Endodermal cell (in vitro differentiated cells): ENCODE measurements around the gene ZNF865. TPM values are rescaled to one million over a fixed set of nuclear protein-coding genes. Genes with fewer than 3 reads are reported as not detected.

Experiments
- DNase-seq: peaks from one replicate; pipeline ENCODE4 v3.0.0-alpha.2; 2017
- H3K27ac ChIP-seq: 2 replicates; pipeline ENCODE4 v1.5.1; 2013; ENCODE audit warnings: mild to moderate bottlenecking, low read depth, low read length, moderate library complexity
- H3K27me3 ChIP-seq: 2 replicates; pipeline ENCODE4 v1.6.1; 2013; ENCODE audit warnings: mild to moderate bottlenecking, low read length, moderate library complexity; ENCODE audit not compliant: insufficient read depth, control insufficient read depth, poor library complexity, severe bottlenecking
- H3K36me3 ChIP-seq: 2 replicates; pipeline ENCODE4 v1.7.0; 2013; ENCODE audit warnings: mild to moderate bottlenecking, low read length, moderate library complexity; ENCODE audit not compliant: control insufficient read depth, insufficient read depth
- H3K4me1 ChIP-seq: one replicate; pipeline ENCODE4 v1.7.0; 2013; ENCODE audit warnings: low read length; ENCODE audit not compliant: control insufficient read depth, insufficient read depth
- H3K4me3 ChIP-seq: 2 replicates; pipeline ENCODE4 v1.5.1; 2013; ENCODE audit warnings: mild to moderate bottlenecking, low read length, moderate library complexity
- H3K9ac ChIP-seq: 2 replicates; pipeline ENCODE4 v1.6.1; 2013; ENCODE audit warnings: mild to moderate bottlenecking, low read length, moderate library complexity; ENCODE audit not compliant: poor library complexity, severe bottlenecking; ENCODE audit errors: extremely low read depth
- H3K9me3 ChIP-seq: 2 replicates; pipeline ENCODE4 v1.6.1; 2013; ENCODE audit warnings: mild to moderate bottlenecking, low read length, moderate library complexity; ENCODE audit not compliant: control insufficient read depth
- H3K27ac Mint-ChIP-seq: 2 replicates; pipeline ENCODE4 v1.8.0; 2020; ENCODE audit warnings: mixed read lengths
- H3K27me3 Mint-ChIP-seq: 2 replicates; pipeline ENCODE4 v1.8.0; 2021; ENCODE audit warnings: mild to moderate bottlenecking, mixed read lengths; ENCODE audit not compliant: insufficient read depth
- H3K36me3 Mint-ChIP-seq: 2 replicates; pipeline ENCODE4 v1.8.0; 2020; ENCODE audit warnings: low read depth, mixed read lengths
- H3K4me1 Mint-ChIP-seq: 2 replicates; pipeline ENCODE4 v1.8.0; 2020; ENCODE audit warnings: mixed read lengths
- H3K4me3 Mint-ChIP-seq: 2 replicates; pipeline ENCODE4 v1.8.0; 2020; ENCODE audit warnings: mild to moderate bottlenecking, moderate library complexity, mixed read lengths
- H3K9me3 Mint-ChIP-seq: 2 replicates; pipeline ENCODE4 v1.8.0; 2020; ENCODE audit warnings: mild to moderate bottlenecking, mixed read lengths
- CTCF ChIP-seq: fragments of 200-600 bp; sonication (generic); conservative IDR thresholded peaks from 2 replicates; pipeline ENCODE4 v1.5.0; 2021; ENCODE audit warnings: antibody characterized with exemption, mild to moderate bottlenecking
- WGBS, 2 experiments: methylation state at CpG; one replicate each; pipeline versions ENCODE4 v1.1.5 to v1.1.7; 2013; ENCODE audit warnings: missing lambda C conversion rate in 2 of 2, mixed read lengths in 1 of 2; ENCODE audit not compliant: insufficient coverage in 1 of 2, insufficient read length in 1 of 2; 5-methylcytosine and 5-hydroxymethylcytosine counted together
- total RNA-seq, 2 donors: library from RNA; stranded (reverse); fragmentation: NEBNext Ultra II Directional in 1 of 2; extraction: Animal tissue kit (Norgen Biotek cat#: 25700) in 1 of 2; gene quantifications; 2 replicates in 1 of 2; 3 replicates in 1 of 2; pipeline ENCODE4 v1.2.1, GENCODE V29; 2021

ZNF865 gene
- total RNA-seq, 2 donors from 2014 or later, result 14.5 to 14.9 TPM

- Mint-ChIP-seq H3K9me3 (no peaks in the 10 kb centered on the region), H3K27me3 (no peaks in the 10 kb centered on the region), H3K36me3 (peaks cover 35% of the 10 kb centered on the region), H3K4me3 (no peak overlapping the region), H3K27ac (no peak overlapping the region), H3K4me1 (no peaks in the 10 kb centered on the region)
- Histone ChIP-seq H3K36me3 (peaks cover 20% of the 10 kb centered on the region), H3K9ac (no peak overlapping the region), H3K4me1 (no peaks in the 10 kb centered on the region), H3K4me3 (no peak overlapping the region), H3K9me3 (no peaks in the 10 kb centered on the region), H3K27me3 (no peaks in the 10 kb centered on the region), H3K27ac (no peak overlapping the region)
- DNase-seq, result no peak
- TF ChIP-seq CTCF, result no peak
- WGBS, 2 experiments, result 97 to 98% methylated on average over 30 to 38 of the region's 38 CpGs
Observed at GRCh38 chr19:55616395-55616875, 11.0 kb downstream of the ZNF865 start.

GRCh38 chr19:55617426-55617825, 12.0 kb downstream of the ZNF865 start:
- Histone ChIP-seq H3K9me3 (no peaks in the 10 kb centered on the region), H3K4me1 (no peaks in the 10 kb centered on the region), H3K4me3 (no peak overlapping the region), H3K27me3 (no peaks in the 10 kb centered on the region), H3K27ac (peak overlapping the region; percentile 38), H3K9ac (no peak overlapping the region), H3K36me3 (peaks cover 20% of the 10 kb centered on the region)
- Mint-ChIP-seq H3K27me3 (no peaks in the 10 kb centered on the region), H3K9me3 (no peaks in the 10 kb centered on the region), H3K4me1 (no peaks in the 10 kb centered on the region), H3K4me3 (no peak overlapping the region), H3K27ac (no peak overlapping the region), H3K36me3 (peaks cover 35% of the 10 kb centered on the region)
- no peak for TF ChIP-seq CTCF
- 91 to 94% methylated on average over 5 to 8 of the region's 8 CpGs for WGBS, 2 experiments
- DNase-seq, result no peak

- no peak for DNase-seq
- Mint-ChIP-seq H3K4me1 (no peaks in the 10 kb centered on the region), H3K27ac (no peak overlapping the region), H3K4me3 (no peak overlapping the region), H3K36me3 (peaks cover 28% of the 10 kb centered on the region), H3K9me3 (no peaks in the 10 kb centered on the region), H3K27me3 (no peaks in the 10 kb centered on the region)
- no peak overlapping the region for H3K9ac ChIP-seq
- no peaks in the 10 kb centered on the region for H3K27me3 ChIP-seq
- no peaks in the 10 kb centered on the region for H3K9me3 ChIP-seq
- H3K27ac ChIP-seq, result no peak overlapping the region
- TF ChIP-seq CTCF, result no peak
- H3K4me1 ChIP-seq, result no peaks in the 10 kb centered on the region
- WGBS, 2 experiments, result 96% methylated on average over 4 to 7 of the region's 7 CpGs
- H3K4me3 ChIP-seq, result no peak overlapping the region
- H3K36me3 ChIP-seq, result peaks cover 20% of the 10 kb centered on the region
Observed at GRCh38 chr19:55618426-55618825, 13.0 kb downstream of the ZNF865 start.
